GM21515 (cell line): ENCODE data around the gene ZFAND6.
"Not testable (repeated sequence)": the region's sequence is repeated elsewhere in the genome, so short reads cannot be mapped to it uniquely, and the experiment has no call there.

Experiments
- ATAC-seq: cut with Tn5 transposase; IDR thresholded peaks from one replicate; pipeline ENCODE4 v1.9.1; 2021; ENCODE audit not compliant: unreplicated experiment

Gene ZFAND6

GRCh38 chr15:80140909-80141308 is 81.4 kb downstream of the ZFAND6 start:
- no peak for ATAC-seq

GRCh38 chr15:80141916-80142598 is 82.6 kb downstream of the ZFAND6 start:
- no peak for ATAC-seq

- no peak for ATAC-seq
Measured at GRCh38 chr15:80142646-80143045, 83.2 kb downstream of the ZFAND6 start.

- no peak for ATAC-seq
Measured at GRCh38 chr15:80151148-80151547, 91.7 kb downstream of the ZFAND6 start.

GRCh38 chr15:80151576-80151975 is 92.1 kb downstream of the ZFAND6 start:
- no peak for ATAC-seq

- peak; percentile 59 for ATAC-seq
Measured at GRCh38 chr15:80152180-80152895, 92.9 kb downstream of the ZFAND6 start.

- peak; percentile 46 for ATAC-seq
Measured at GRCh38 chr15:80152896-80153876, 93.7 kb downstream of the ZFAND6 start, which contains the start of gene FAH. TSS of gene FAH (plus strand) at chr15:80152999. CDS start at chr15:80153055, 56 bp downstream.

GRCh38 chr15:80153900-80154299 is 94.4 kb downstream of the ZFAND6 start:
- ATAC-seq = no peak

GRCh38 chr15:80154336-80154735 is 94.9 kb downstream of the ZFAND6 start:
- no peak for ATAC-seq

- ATAC-seq = no peak
Measured at GRCh38 chr15:80155001-80155377, 95.5 kb downstream of the ZFAND6 start.

- not testable (repeated sequence) for ATAC-seq
Measured at GRCh38 chr15:80155378-80156175, 96.1 kb downstream of the ZFAND6 start.

- no peak for ATAC-seq
Measured at GRCh38 chr15:80156176-80156720, 96.8 kb downstream of the ZFAND6 start.

- ATAC-seq = no peak
Measured at GRCh38 chr15:80157215-80157614, 97.7 kb downstream of the ZFAND6 start.

GRCh38 chr15:80159301-80159700 is 99.8 kb downstream of the ZFAND6 start:
- no peak for ATAC-seq

- ATAC-seq = peak; percentile 25
Measured at GRCh38 chr15:80159811-80160569, 100.5 kb downstream of the ZFAND6 start.

- peak; percentile 66 for ATAC-seq
Measured at GRCh38 chr15:80160570-80161156, 101.2 kb downstream of the ZFAND6 start.

GRCh38 chr15:80161468-80162016 is 102.1 kb downstream of the ZFAND6 start:
- ATAC-seq = no peak

- ATAC-seq = no peak
Measured at GRCh38 chr15:80162059-80162554, 102.6 kb downstream of the ZFAND6 start.

- ATAC-seq = no peak
Measured at GRCh38 chr15:80163217-80163616, 103.7 kb downstream of the ZFAND6 start.
